Cardiac muscle cell (in vitro differentiated cells and primary cell): ENCODE results near the gene ABHD17B. TPM values are rescaled to one million over a fixed set of nuclear protein-coding genes. Genes with fewer than 3 reads are reported as not detected.

Experiments
- DNase-seq, 2 donors: peaks; one replicate each; pipeline versions ENCODE4 v3.0.0 to v3.0.0-alpha.2; 2010 to 2017; ENCODE audit warnings: low read depth in 1 of 2, low spot score in 1 of 2
- H3K27ac ChIP-seq: fragments of 200-600 bp; sonication (generic); 2 replicates; pipeline ENCODE4 v1.5.1; 2016
- H3K27me3 ChIP-seq: fragments of 200-600 bp; sonication (generic); 2 replicates; pipeline ENCODE4 v1.6.0; 2016; ENCODE audit warnings: control low read depth
- H3K36me3 ChIP-seq: fragments of 200-600 bp; sonication (generic); 2 replicates; pipeline ENCODE4 v1.5.1; 2016; ENCODE audit warnings: control low read depth
- H3K4me1 ChIP-seq: fragments of 200-600 bp; sonication (generic); 2 replicates; pipeline ENCODE4 v1.8.1; 2017; ENCODE audit warnings: low read depth, mild to moderate bottlenecking, mixed run types
- H3K4me3 ChIP-seq: fragments of 200-600 bp; sonication (generic); 2 replicates; pipeline ENCODE4 v1.5.1; 2016; ENCODE audit warnings: mild to moderate bottlenecking
- H3K9me3 ChIP-seq: fragments of 200-600 bp; sonication (generic); 2 replicates; pipeline ENCODE4 v1.5.1; 2017; ENCODE audit warnings: low read depth, mild to moderate bottlenecking, control low read depth
- CTCF ChIP-seq: IDR thresholded peaks from 2 replicates; pipeline ENCODE4 v1.5.1; 2012; ENCODE audit warnings: low read depth, mild to moderate bottlenecking, low read length
- polyA plus RNA-seq: library from polyadenylated mRNA; unstranded; fragments of >200 nt; fragmentation: Nextera tagmentation; extraction: Ambion mirVana; gene quantifications from 2 replicates; pipeline ENCODE4 v1.2.1, GENCODE V29; 2016
- total RNA-seq: library from RNA; depleted of rRNA; stranded (reverse); fragments of >200 nt; gene quantifications from 2 replicates; pipeline ENCODE4 v1.2.3, GENCODE V29; 2016

ABHD17B gene
- total and polyA plus RNA-seq, 2 experiments from 2014 or later: 19.6 to 28.2 TPM

- Histone ChIP-seq H3K4me3 (no peak overlapping the region), H3K4me1 (peaks cover 7% of the 10 kb centered on the region), H3K27me3 (no peaks in the 10 kb centered on the region), H3K9me3 (no peaks in the 10 kb centered on the region), H3K27ac (no peak overlapping the region), H3K36me3 (no peaks in the 10 kb centered on the region)
- TF ChIP-seq CTCF: no peak
- DNase-seq: no peak
Observed at GRCh38 chr9:71886015-71886414, 25.0 kb downstream of the ABHD17B start.

GRCh38 chr9:71885467-71885866 is 25.5 kb downstream of the ABHD17B start:
- Histone ChIP-seq H3K4me1 (peaks cover 7% of the 10 kb centered on the region), H3K36me3 (no peaks in the 10 kb centered on the region), H3K27ac (no peak overlapping the region), H3K27me3 (no peaks in the 10 kb centered on the region), H3K4me3 (no peak overlapping the region), H3K9me3 (no peaks in the 10 kb centered on the region)
- TF ChIP-seq CTCF: no peak
- no peak for DNase-seq

- Histone ChIP-seq H3K4me3 (no peak overlapping the region), H3K27me3 (no peaks in the 10 kb centered on the region), H3K27ac (no peak overlapping the region), H3K36me3 (no peaks in the 10 kb centered on the region), H3K9me3 (no peaks in the 10 kb centered on the region), H3K4me1 (no peaks in the 10 kb centered on the region)
- no peak for DNase-seq
- no peak for TF ChIP-seq CTCF
Observed at GRCh38 chr9:71884005-71884404, 27.0 kb downstream of the ABHD17B start.

- H3K4me1 ChIP-seq: no peaks in the 10 kb centered on the region
- peaks cover 2% of the 10 kb centered on the region for H3K36me3 ChIP-seq
- H3K27ac ChIP-seq: no peak overlapping the region
- TF ChIP-seq CTCF: no peak
- no peaks in the 10 kb centered on the region for H3K9me3 ChIP-seq
- no peaks in the 10 kb centered on the region for H3K27me3 ChIP-seq
- no peak for DNase-seq
- no peak overlapping the region for H3K4me3 ChIP-seq
Observed at GRCh38 chr9:71879644-71880174, 31.3 kb downstream of the ABHD17B start.

GRCh38 chr9:71878327-71879274 is 32.4 kb downstream of the ABHD17B start:
- no peak for TF ChIP-seq CTCF
- Histone ChIP-seq H3K27me3 (no peaks in the 10 kb centered on the region), H3K4me1 (no peaks in the 10 kb centered on the region), H3K4me3 (no peak overlapping the region), H3K27ac (no peak overlapping the region), H3K9me3 (no peaks in the 10 kb centered on the region), H3K36me3 (peaks cover 7% of the 10 kb centered on the region)
- no peak for DNase-seq
